Heart left ventricle (tissue), 16 donors: ENCODE data around the gene PGLYRP1. TPM values are rescaled to one million over a fixed set of nuclear protein-coding genes. Genes with fewer than 3 reads are reported as not detected.

Experiments
- ATAC-seq, 4 donors: fragments of 200-7000 bp; cut with Tn5 transposase; one replicate each; pipeline ENCODE4 v1.9.1; 2020 to 2022; ENCODE audit warnings: moderate library complexity in 4 of 4, mild to moderate bottlenecking in 3 of 4, moderate number of reproducible peaks in 1 of 4
- DNase-seq, 5 donors: peaks; one replicate each; pipeline ENCODE4 v3.0.0-alpha.2; 2020
- H3K27ac ChIP-seq, 12 donors: fragments of 200-600 bp; sonication (generic) in 4 of 12; one replicate each; pipeline versions ENCODE4 v1.5.0 to v1.8.0; 2016 to 2022; ENCODE audit warnings: mild to moderate bottlenecking in 2 of 12
- H3K27me3 ChIP-seq, 9 donors: fragments of 200-600 bp; sonication (generic) in 2 of 9; one replicate each; pipeline versions ENCODE4 v1.5.1 to v1.8.0; 2016 to 2022; ENCODE audit warnings: mild to moderate bottlenecking in 3 of 9
- H3K36me3 ChIP-seq, 9 donors: fragments of 200-600 bp; sonication (generic) in 2 of 9; one replicate each; pipeline versions ENCODE4 v1.5.0 to v1.8.0; 2018 to 2022; ENCODE audit warnings: mild to moderate bottlenecking in 2 of 9
- H3K4me1 ChIP-seq, 12 donors: fragments of 200-600 bp; sonication (generic) in 4 of 12; one replicate each; pipeline versions ENCODE4 v1.5.0 to v1.8.0; 2016 to 2022; ENCODE audit warnings: mild to moderate bottlenecking in 3 of 12
- H3K4me3 ChIP-seq, 12 donors: fragments of 200-600 bp; sonication (generic) in 4 of 12; one replicate each; pipeline versions ENCODE4 v1.5.0 to v1.8.0; 2017 to 2022; ENCODE audit warnings: mild to moderate bottlenecking in 9 of 12, moderate library complexity in 4 of 12
- H3K9me3 ChIP-seq, 12 donors: fragments of 200-600 bp; sonication (generic) in 4 of 12; one replicate each; pipeline versions ENCODE4 v1.5.0 to v1.8.0; 2016 to 2022; ENCODE audit warnings: mild to moderate bottlenecking in 1 of 12
- POLR2A ChIP-seq, 2 donors: fragments of 450-650 bp; IDR thresholded peaks; one replicate each; pipeline ENCODE4 v1.6.1; 2017; ENCODE audit warnings: antibody characterized with exemption in 2 of 2, mild to moderate bottlenecking in 2 of 2, moderate library complexity in 2 of 2
- WGBS, 4 donors: extraction: QIAGEN DNeasy Blood & Tissue Kit in 2 of 4; methylation state at CpG; one replicate each; pipeline versions ENCODE4 v1.1.5 to v1.1.7; 2013 to 2018; 5-methylcytosine and 5-hydroxymethylcytosine counted together
- intact Hi-C, 10 donors: fragments of 100-400 bp; cut with DNase I; formaldehyde crosslinking; loops; one replicate each; pipeline versions ENCODE4 v1.11.1 to v1.14.2; 2022
- polyA plus RNA-seq, 2 donors: library from polyadenylated mRNA; stranded (reverse); fragments of 200-250 nt; gene quantifications; one replicate each; pipeline ENCODE4 v1.2.3, GENCODE V29; 2013
- total RNA-seq, 9 donors: library from RNA; depleted of rRNA in 2 of 9; stranded (reverse); fragments of >200 nt in 2 of 9; fragmentation: NEBNext Ultra II Directional in 3 of 9; extraction: Animal tissue kit (Norgen Biotek cat#: 25700) in 3 of 9; gene quantifications; one replicate each; pipeline versions ENCODE4 v1.1.0 to v1.2.4, GENCODE V29; 2016 to 2023
- TF ChIP-seq, protein P1 (sequence below), 12 donors: fragments of 200-600 bp; sonication (generic) in 4 of 12; IDR thresholded peaks; one replicate each; pipeline versions ENCODE4 v1.5.0 to v1.8.0; 2018 to 2022; ENCODE audit warnings: antibody characterized with exemption in 12 of 12, mild to moderate bottlenecking in 5 of 12
- donor health status: ischemic (EF 13 %, LVEDD 7.1; RV severe dilation, severe dysfunction).
- donor health status: healthy with polysubstance abuse.
- donor health status: DM: no; HTN: yes; CAD: no.
- donor health status: DM: no; HTN: no; CAD: no.
- donor health status: ischemic (EF 25% LVEDD 6.9; RV normal size, moderate dysfunction).
- donor health status: ischemic (EF 25% LVEDD 5.7; RV mildly dilated, moderate dysfunction).
- donor health status: healthy.
- donor health status: DM: yes; HTN: yes; CAD: no.
- donor health status: ischemic (EF 35%, LVEDD 5.7; RV mildly dilated, moderate dysfunction).
- donor health status: nonischemic (EF 11% LVEDD 7.7; RV severe dilation, severe dysfunction).
- donor health status: DM: yes; HTN: yes; CAD: no.
- donor health status: PGD.
- donor health status: ischemic (EF 29% LVEDD 5.4; RV normal size, mild dysfunction).
- donor health status: nonischemic (EF 23%, LVEDD 6.1; RV moderate dilation, normal function).

The PGLYRP1 gene
- total and polyA plus RNA-seq, 11 donors = 0.24 to 3.9 (median 0.53) TPM; not detected in 7

- Histone ChIP-seq H3K36me3 (peaks cover 0 to 8% (median 0%) of the 10 kb centered on the region in 9 donors), H3K4me1 (peaks cover 0 to 28% (median 13%) of the 10 kb centered on the region in 12 donors), H3K4me3 (no peak overlapping the region), H3K9me3 (no peaks in the 10 kb centered on the region), H3K27ac (no peak overlapping the region), H3K27me3 (peaks cover 4 to 36% (median 21%) of the 10 kb centered on the region in 9 donors)
- ATAC-seq (no peak), DNase-seq (no peak)
- 95 to 97% (median 96%) methylated on average over 13 to 15 of the region's 15 CpGs for WGBS, 4 donors
- TF ChIP-seq POLR2A (IDR thresholded peaks at IDR 0.05) = no peak
- TF ChIP-seq, protein P1, sequence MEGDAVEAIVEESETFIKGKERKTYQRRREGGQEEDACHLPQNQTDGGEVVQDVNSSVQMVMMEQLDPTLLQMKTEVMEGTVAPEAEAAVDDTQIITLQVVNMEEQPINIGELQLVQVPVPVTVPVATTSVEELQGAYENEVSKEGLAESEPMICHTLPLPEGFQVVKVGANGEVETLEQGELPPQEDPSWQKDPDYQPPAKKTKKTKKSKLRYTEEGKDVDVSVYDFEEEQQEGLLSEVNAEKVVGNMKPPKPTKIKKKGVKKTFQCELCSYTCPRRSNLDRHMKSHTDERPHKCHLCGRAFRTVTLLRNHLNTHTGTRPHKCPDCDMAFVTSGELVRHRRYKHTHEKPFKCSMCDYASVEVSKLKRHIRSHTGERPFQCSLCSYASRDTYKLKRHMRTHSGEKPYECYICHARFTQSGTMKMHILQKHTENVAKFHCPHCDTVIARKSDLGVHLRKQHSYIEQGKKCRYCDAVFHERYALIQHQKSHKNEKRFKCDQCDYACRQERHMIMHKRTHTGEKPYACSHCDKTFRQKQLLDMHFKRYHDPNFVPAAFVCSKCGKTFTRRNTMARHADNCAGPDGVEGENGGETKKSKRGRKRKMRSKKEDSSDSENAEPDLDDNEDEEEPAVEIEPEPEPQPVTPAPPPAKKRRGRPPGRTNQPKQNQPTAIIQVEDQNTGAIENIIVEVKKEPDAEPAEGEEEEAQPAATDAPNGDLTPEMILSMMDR (IDR thresholded peaks at IDR 0.05) = no peak
- intact Hi-C loops = loop anchor here in 4 of 10 donors (2.0 to 10.0 kb wide), 5 partner anchors 91 to 156 kb away; partner anchors contain the start of genes FOXA3 (in 1 of the 4), MYPOP (in 1 of the 4) and SYMPK (in 1 of the 4)
Observed at GRCh38 chr19:46017874-46018675, 4.8 kb downstream of the PGLYRP1 start.

GRCh38 chr19:46017095-46017429 is 5.8 kb downstream of the PGLYRP1 start:
- 35 to 45% (median 39%) methylated on average over 3 to 7 of the region's 7 CpGs for WGBS, 4 donors
- no peak overlapping the region for H3K27ac ChIP-seq
- intact Hi-C loops = loop anchor here in 4 of 10 donors (2.0 to 10.0 kb wide), 5 partner anchors 90 to 155 kb away; partner anchors contain the start of genes FOXA3 (in 1 of the 4), MYPOP (in 1 of the 4) and SYMPK (in 1 of the 4)
- no peak for TF ChIP-seq POLR2A (IDR thresholded peaks at IDR 0.05)
- TF ChIP-seq, protein P1 (IDR thresholded peaks at IDR 0.05) = peak in 1 of 12 donors; percentile 40
- H3K4me1 ChIP-seq = peaks cover 0 to 28% (median 13%) of the 10 kb centered on the region in 12 donors
- no peak for ATAC-seq
- H3K9me3 ChIP-seq = no peaks in the 10 kb centered on the region
- peaks cover 0 to 8% (median 0%) of the 10 kb centered on the region in 9 donors for H3K36me3 ChIP-seq
- H3K27me3 ChIP-seq = peaks cover 0 to 36% (median 14%) of the 10 kb centered on the region in 9 donors
- H3K4me3 ChIP-seq = peak overlapping the region in 5 of 12 donors; percentile 66 to 91 (median 73)
- peak in 1 of 5 donors; percentile 21 for DNase-seq

- ATAC-seq (peak; percentile 81 to 92 (median 86)), DNase-seq (peak; percentile 79 to 89 (median 83))
- peaks cover 0 to 8% (median 0%) of the 10 kb centered on the region in 9 donors for H3K36me3 ChIP-seq
- peaks cover 0 to 28% (median 13%) of the 10 kb centered on the region in 12 donors for H3K4me1 ChIP-seq
- intact Hi-C loops = loop anchor here in 4 of 10 donors (2.0 to 10.0 kb wide), 5 partner anchors 89 to 154 kb away; partner anchors contain the start of genes FOXA3 (in 1 of the 4), MYPOP (in 1 of the 4) and SYMPK (in 1 of the 4)
- peaks cover 0 to 38% (median 14%) of the 10 kb centered on the region in 9 donors for H3K27me3 ChIP-seq
- WGBS, 4 donors = 0 to 3% (median 1%) methylated on average over 40 to 48 of the region's 48 CpGs
- peak overlapping the region in 2 of 12 donors; percentile 33 to 51 for H3K27ac ChIP-seq
- no peak for TF ChIP-seq POLR2A (IDR thresholded peaks at IDR 0.05)
- TF ChIP-seq, protein P1 (IDR thresholded peaks at IDR 0.05) = peak; percentile 82 to 98 (median 90)
- H3K4me3 ChIP-seq = peak overlapping the region; percentile 44 to 91 (median 72)
- no peaks in the 10 kb centered on the region for H3K9me3 ChIP-seq
Observed at GRCh38 chr19:46016426-46017094, 6.3 kb downstream of the PGLYRP1 start.
